WERI-Rb-1 (cell line): Measurements from ENCODE around the gene DHFR2.
"Not testable (repeated sequence)": the region's sequence is repeated elsewhere in the genome, so short reads cannot be mapped to it uniquely, and the experiment has no call there.

ENCODE experiments used
- DNase-seq: peaks from one replicate; pipeline ENCODE4 v3.0.0-alpha.2; 2020
- H3K27ac ChIP-seq: fragments of 250-450 bp; sonication (Bioruptor Pico); 2 replicates; pipeline ENCODE4 v1.5.1; 2020; ENCODE audit warnings: mild to moderate bottlenecking, moderate library complexity
- H3K27me3 ChIP-seq: fragments of 250-450 bp; sonication (Bioruptor Pico); 2 replicates; pipeline ENCODE4 v1.5.1; 2021; ENCODE audit warnings: mild to moderate bottlenecking, low read depth, moderate library complexity; ENCODE audit not compliant: insufficient read depth, severe bottlenecking
- H3K36me3 ChIP-seq: fragments of 250-450 bp; sonication (Bioruptor Pico); 2 replicates; pipeline ENCODE4 v1.5.1; 2020; ENCODE audit warnings: mild to moderate bottlenecking, moderate library complexity
- H3K4me3 ChIP-seq: 2 replicates; pipeline ENCODE4 v1.5.1; 2011; ENCODE audit warnings: low read depth, mild to moderate bottlenecking, control low read depth, low read length
- H3K9me3 ChIP-seq: fragments of 250-450 bp; sonication (Bioruptor Pico); 2 replicates; pipeline ENCODE4 v1.5.1; 2021; ENCODE audit warnings: mild to moderate bottlenecking, moderate library complexity; ENCODE audit not compliant: severe bottlenecking
- CTCF ChIP-seq: IDR thresholded peaks from 2 replicates; pipeline ENCODE4 v1.5.1; 2011; ENCODE audit warnings: low read depth, mild to moderate bottlenecking, control low read depth, inconsistent platforms, low read length

Gene DHFR2

GRCh38 chr3:94062513-94063404 is at the start of gene DHFR2, which contains the start of gene NSUN3:
TSS of gene DHFR2 (minus strand) at chr3:94062916. CDS start at chr3:94061511, 1,405 bp downstream.
TSS of gene NSUN3 (plus strand) at chr3:94063061. CDS start at chr3:94063127, 66 bp downstream.
- H3K9me3 ChIP-seq: no peaks in the 10 kb centered on the region
- H3K4me3 ChIP-seq: peak within 1 kb of the TSS; percentile 90
- TF ChIP-seq CTCF: no peak
- peak within 1 kb of the TSS; percentile 90 for H3K27ac ChIP-seq
- DNase-seq: peak; percentile 94
- H3K36me3 ChIP-seq: peaks cover 4% of the 10 kb centered on the region; the same call in 1 of the 2 replicates
- no peaks in the 10 kb centered on the region for H3K27me3 ChIP-seq

GRCh38 chr3:94110854-94111253 is 48.1 kb upstream of the DHFR2 start:
- no peak for TF ChIP-seq CTCF
- no peak overlapping the region for H3K27ac ChIP-seq
- no peak overlapping the region for H3K4me3 ChIP-seq
- no peaks in the 10 kb centered on the region for H3K36me3 ChIP-seq
- H3K9me3 ChIP-seq: no peaks in the 10 kb centered on the region
- no peaks in the 10 kb centered on the region for H3K27me3 ChIP-seq
- no peak for DNase-seq

GRCh38 chr3:94110232-94110631 is 47.5 kb upstream of the DHFR2 start:
- not testable (repeated sequence) for H3K4me3 ChIP-seq, H3K27ac ChIP-seq, H3K9me3 ChIP-seq, H3K27me3 ChIP-seq, H3K36me3 ChIP-seq, DNase-seq

- DNase-seq: no peak
- no peaks in the 10 kb centered on the region for H3K27me3 ChIP-seq
- H3K9me3 ChIP-seq: no peaks in the 10 kb centered on the region
- no peak for TF ChIP-seq CTCF
- no peak overlapping the region for H3K27ac ChIP-seq
- no peaks in the 10 kb centered on the region for H3K36me3 ChIP-seq
- no peak overlapping the region for H3K4me3 ChIP-seq
These were observed 43.6 kb upstream of the DHFR2 start for GRCh38 chr3:94106268-94106667.

GRCh38 chr3:94101860-94102259 is 39.1 kb upstream of the DHFR2 start:
- Histone ChIP-seq H3K27me3 (no peaks in the 10 kb centered on the region), H3K27ac (no peak overlapping the region), H3K36me3 (0 out of 2 replicates have a peak, but pooled peaks cover 2% of the 10 kb centered on the region), H3K4me3 (no peak overlapping the region), H3K9me3 (no peaks in the 10 kb centered on the region)
- DNase-seq: no peak
- TF ChIP-seq CTCF: no peak

- Histone ChIP-seq H3K4me3 (no peak overlapping the region), H3K9me3 (no peaks in the 10 kb centered on the region), H3K27me3 (no peaks in the 10 kb centered on the region), H3K27ac (no peak overlapping the region), H3K36me3 (peaks cover 5% of the 10 kb centered on the region; the same call in 1 of the 2 replicates)
- TF ChIP-seq CTCF: no peak
- DNase-seq: no peak
These were observed 36.6 kb upstream of the DHFR2 start for GRCh38 chr3:94099311-94099710.
